Stimulated activated CD4-positive, alpha-beta T cell treated with anti-CD3 and anti-CD28 coated beads, Interleukin-4, amount 100 ng/mL, for 4 hours (primary cell): ENCODE data around the gene SPRED1.

Source experiments
- DNase-seq, 2 experiments: peaks; one replicate each; pipeline ENCODE4 v3.0.0-alpha.2; 2020

Gene SPRED1

GRCh38 chr15:38252481-38253350 is at the start of gene SPRED1:
SPRED1 (plus strand) TSS chr15:38252836; CDS start chr15:38253186, 350 bp downstream.
- DNase-seq: peak; percentile 3 to 13

DNA sequence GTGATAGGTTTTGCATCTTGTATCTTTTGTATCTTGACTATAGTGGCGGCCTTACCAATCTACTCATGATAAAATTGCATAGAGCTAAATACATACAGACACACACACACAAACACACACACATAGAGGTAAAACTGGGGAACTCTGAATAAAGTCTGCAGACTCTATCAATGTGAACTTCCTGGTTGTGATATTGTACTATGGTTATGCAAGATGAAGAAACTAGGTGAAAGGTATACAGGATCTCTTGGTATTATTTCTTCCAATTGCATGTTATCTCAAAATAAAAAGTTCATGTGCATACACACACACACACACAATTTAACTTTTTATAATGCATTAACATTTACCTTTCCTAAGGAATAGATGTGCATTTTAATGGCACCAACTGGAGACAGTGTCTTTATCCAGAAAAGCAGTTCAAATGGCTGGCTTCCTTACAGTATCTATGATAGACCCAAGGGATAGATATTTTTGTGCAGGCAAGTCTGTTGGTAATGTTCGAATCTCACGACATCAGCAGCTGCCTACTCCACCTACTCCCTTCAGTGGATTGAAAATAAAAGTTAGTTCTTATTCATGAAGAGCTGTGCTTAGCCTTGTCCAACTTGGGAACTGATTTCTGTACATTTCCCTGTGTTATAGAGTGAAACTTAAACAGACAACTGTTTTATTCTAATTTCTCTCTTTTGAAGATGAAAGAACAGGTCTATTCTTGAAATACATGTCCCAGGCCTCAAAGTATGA is 46.9 kb upstream of the SPRED1 start:
- no peak for DNase-seq

DNA sequence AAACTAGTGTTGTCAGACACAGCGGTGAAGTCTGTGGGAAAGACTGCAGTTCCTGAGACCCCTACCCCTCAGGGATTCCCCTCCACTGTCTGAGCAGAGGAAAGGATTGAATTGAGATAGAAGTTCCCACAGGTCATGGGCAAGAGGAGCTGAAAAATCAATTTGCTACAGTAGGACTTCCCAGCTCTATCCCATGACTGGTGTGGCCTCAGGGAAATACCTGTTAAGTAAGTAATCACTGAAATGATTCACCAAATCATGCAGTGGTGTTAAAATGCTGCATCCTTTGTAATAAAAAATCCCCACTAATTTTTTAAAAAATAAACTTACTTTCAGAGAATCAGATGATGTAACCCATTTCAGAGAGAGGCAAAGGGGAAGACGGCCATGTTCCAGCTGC is 45.0 kb upstream of the SPRED1 start:
- no peak for DNase-seq

DNA sequence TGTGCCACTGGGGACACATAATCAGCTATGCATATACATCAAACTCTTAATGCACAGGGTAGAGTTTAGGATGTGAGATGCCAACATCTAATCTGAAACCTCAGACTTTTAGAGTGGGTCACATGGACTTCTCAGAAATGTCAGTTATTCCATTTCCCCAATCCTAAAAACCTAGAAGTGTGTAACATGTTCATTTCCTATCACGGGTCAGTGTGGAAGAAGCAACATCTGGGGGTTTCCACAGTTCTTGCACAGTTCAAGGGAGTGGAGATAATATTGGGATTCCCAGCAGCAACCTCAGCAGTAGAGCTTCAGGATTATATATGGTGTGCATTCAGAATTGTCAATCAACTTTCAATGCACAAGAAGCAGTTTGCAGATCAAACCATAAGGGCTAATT is 44.4 kb upstream of the SPRED1 start:
- DNase-seq: no peak

DNA sequence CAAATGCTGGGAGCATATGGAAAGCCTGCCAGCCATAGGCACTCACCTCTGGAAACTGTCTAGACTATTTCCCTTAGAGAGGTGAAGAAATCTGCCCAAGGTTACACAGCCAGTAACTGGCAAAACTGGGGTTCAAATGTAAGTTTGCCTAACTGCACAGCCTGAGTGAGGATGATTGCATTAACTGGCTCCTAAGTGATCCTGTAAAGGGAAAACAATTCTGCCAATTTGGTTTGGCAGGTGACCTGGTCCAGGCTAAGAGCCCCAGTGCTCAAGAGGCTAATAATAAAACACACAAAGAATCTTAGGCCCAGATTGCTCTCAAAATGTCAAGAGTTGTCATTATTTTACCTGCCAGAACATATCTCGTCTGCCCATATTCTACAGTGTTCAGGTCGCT is 43.9 kb upstream of the SPRED1 start:
- DNase-seq: no peak

DNA sequence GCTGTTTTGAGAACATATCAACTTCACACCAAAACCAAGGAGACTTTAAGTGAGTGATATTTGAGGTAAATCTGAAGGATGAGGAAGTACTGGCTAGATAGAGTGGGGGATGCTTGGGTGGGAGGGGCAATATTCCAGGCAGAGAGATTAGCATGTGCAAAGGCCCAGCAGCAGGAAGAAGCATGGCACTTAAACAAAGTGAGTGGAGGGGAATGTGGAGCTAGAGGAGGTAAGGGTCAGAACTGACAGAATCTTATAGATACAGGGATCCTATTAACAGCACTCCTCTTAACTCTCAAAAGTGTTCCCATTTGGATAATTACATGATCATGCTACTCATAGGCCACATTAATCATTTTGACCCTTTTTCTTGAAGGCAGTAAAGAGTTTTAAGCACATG is 41.4 kb upstream of the SPRED1 start:
- no peak for DNase-seq

GRCh38 chr15:38211811-38212210 is 40.8 kb upstream of the SPRED1 start:
- DNase-seq: no peak

DNA sequence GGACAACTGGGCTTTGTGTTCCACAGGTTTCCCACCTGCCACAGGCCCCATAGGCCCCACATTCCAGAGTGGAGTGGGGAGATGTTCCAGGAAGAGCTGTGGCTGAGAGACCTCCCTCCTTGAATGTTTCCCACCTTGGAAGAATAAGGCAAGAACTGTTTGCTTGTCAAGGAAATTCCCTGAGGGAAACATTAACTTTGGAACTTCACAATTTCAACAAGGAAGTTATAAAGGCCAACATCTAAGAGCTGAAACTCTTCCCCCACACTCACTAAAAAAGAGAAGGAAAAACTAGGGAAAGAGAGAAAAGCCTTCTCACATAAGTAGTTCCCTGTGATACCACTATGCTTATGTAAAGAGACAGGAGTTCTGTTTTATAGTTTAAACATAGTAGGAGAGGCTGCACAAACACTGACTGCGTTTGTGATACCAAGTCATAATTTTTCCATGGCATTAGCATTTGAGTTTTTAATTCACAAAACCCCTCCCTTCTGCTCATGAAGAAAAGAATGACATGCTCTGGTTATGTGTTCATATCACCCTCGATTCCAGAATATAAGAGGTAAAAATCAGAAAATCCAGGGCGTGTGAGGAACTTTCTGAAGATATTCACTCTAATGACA is 39.8 kb upstream of the SPRED1 start:
- DNase-seq: no peak

DNA sequence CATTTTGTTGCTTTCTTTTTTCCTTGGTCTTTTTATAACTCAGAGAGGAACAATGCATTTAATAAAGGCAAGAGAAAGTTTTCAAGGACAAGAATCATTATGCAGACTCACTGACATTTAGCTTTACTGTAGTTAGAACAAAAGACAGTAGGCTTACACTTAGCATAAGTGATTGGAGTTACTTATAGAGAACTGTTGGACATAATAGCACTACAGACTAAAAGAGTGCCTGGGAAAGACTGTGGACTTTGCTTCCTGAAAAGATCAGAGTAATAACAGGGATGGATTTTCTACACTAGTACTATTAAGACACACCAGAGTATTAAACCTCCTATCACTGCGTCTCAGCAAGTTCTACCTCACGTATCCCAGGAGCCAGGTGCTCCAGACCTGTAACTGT is 39.3 kb upstream of the SPRED1 start:
- no peak for DNase-seq

- no peak for DNase-seq
Measured at GRCh38 chr15:38215707-38216106, 36.9 kb upstream of the SPRED1 start.

DNA sequence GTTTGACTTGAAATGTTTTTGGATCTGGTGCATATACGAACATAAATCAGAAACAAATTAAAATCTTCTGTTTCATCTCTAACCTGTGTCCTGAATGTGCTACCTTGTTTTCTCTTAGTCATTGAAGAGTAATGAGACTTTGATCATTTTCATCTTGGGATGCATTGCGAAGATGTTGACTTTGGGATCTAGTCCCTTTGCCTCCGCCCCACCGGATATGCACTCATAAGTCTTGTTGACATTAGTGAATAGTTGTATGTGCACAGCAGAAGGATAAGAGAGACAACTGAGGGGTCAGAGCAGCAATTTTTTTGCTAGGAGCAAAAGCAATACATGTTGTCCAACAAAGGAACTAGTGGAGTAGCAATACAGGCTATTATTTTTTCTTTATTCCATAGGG is 35.9 kb upstream of the SPRED1 start:
- DNase-seq: no peak

DNA sequence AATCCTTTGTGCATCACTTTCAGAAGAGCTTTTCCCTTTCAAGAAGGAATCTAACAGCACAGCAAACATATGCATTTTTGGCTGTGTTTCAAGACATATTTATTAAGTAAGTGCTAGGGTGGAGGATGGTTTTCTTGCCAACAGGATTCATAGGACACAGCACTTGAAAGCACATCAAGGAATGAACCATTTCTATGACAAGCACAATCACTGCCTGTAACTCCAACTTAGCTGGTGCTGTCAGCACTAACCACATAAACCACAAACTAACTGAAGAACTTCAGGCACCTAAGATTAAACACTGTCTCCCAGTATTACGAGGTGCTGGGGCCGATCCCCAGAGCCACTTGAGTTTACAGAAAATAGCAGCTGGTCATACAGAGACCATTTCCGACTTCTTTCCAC is 35.4 kb upstream of the SPRED1 start:
- DNase-seq: no peak

GRCh38 chr15:38217788-38218609 is 34.6 kb upstream of the SPRED1 start:
- DNase-seq: no peak

DNA sequence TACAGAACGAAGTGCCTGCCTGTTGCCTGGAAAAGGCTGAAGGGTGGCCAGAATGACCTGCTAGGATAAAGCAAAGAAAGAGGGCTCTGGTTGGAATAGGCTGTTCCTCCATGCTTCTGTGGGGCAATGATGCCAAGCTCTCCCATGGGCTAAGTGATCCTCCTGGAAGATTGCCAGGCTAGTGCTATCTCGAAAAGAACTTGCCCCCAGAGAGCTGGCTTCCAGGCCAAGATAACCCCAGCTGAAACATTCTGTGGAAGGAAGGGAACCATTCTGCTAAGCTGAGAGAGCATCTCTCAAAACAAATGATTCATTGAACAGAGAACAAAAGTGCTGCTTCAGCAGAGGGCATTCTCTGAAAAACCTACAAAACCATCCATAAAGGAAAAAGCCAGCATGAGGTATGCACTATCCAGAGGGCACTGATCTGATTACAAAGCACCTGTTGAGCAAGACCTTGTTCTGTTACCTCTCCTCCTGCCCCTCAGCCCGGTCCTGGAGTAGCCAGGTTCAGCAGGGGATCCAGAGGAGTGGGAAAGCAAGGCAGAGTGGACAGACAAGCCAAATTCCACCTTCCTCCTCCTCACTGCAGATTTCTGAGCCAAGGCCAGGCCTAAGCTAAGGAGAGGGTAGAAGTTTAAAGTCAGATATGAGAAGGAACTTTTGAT is 31.9 kb upstream of the SPRED1 start:
- DNase-seq: no peak

DNA sequence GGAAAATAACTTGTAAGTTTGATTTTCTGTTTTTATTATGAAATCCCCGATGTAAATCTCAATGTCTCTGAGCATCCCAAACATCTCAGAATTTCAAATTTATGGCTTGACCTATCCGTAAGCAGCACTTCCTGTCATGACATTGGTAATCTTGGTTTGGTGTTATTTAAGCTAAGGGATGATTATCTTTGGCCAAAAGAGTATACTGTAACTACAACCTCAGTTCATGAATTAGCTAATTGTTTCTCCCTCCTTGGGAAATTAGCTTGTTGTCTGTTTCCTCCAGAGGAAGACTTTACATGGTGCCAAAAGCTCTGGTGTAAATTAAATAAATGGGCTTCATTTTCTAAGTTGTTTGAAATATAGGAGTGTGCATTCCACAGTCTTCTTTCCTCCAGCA is 28.1 kb upstream of the SPRED1 start:
- DNase-seq: no peak

DNA sequence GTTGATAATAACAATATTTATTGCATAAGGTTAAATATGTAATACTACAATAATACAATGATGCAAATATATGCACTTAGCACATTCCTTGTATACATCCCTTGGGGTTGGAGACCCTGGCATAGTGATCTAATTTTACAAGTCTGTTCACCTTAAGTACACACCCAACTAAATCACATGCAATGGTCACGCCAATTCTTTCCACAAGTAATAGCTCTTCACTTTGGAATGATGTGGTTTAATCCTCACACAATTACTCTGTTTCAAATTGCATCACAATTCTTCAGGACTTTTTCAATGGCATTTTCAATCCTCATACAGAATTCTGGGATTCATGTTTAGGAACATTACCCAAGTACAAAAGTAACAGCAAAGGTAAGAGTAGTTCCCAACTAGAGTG is 27.3 kb upstream of the SPRED1 start:
- DNase-seq: no peak

- DNase-seq: no peak
Measured at GRCh38 chr15:38226608-38227266, 25.9 kb upstream of the SPRED1 start.

DNA sequence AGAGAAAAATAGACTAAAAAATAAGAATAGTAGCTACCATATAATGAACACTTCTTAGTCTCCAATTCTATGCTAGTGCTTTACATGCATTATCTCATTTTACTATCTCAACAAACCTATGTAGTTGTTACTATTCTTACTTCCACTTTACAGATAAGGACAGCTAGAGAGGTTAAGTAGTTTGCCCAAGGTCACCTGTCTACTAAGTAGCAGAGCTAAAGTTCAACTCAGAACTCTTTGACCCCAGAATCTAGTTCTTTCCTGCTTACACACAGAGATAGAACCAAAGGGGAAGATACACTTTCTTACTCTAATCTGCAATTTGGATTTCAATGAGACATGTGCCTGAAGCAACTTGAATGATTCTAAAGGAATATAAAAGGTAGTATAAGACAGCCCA is 24.7 kb upstream of the SPRED1 start:
- DNase-seq: no peak

GRCh38 chr15:38228618-38229017 is 24.0 kb upstream of the SPRED1 start:
- DNase-seq: no peak

- DNase-seq: no peak
Measured at GRCh38 chr15:38229705-38230310, 22.8 kb upstream of the SPRED1 start.

DNA sequence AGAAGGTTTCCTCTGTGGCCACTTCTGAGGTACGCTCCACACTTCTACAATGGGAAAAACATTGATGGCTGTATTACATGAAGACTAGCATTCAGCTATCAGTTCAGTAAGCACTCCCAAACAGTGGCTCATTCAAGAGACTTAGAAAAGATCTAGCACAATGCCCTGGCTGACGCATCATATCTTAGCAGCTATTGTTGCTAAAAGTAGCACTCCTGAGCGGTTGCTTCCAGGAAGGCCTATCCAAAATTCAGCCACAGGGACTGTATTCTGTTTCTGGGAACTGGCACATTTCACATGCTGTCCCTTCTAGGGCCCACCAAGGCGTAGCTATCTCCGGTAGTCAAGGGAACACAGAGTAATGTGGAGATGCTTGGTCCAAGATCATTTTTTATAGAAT is 21.2 kb upstream of the SPRED1 start:
- no peak for DNase-seq
